Mesenchymal stem cell (in vitro differentiated cells and primary cell): ENCODE results near the gene DLEC1.

Experiments
- DNase-seq: peaks from one replicate; pipeline ENCODE4 v3.0.0-alpha.2; 2013
- H2AFZ ChIP-seq: one replicate; pipeline ENCODE4 v1.6.1; 2013; ENCODE audit warnings: low read depth, mild to moderate bottlenecking, control low read depth, inconsistent platforms, low read length, moderate library complexity
- H2AK5ac ChIP-seq: 2 replicates; pipeline ENCODE4 v1.6.1; 2013; ENCODE audit warnings: low read length, moderate library complexity, mild to moderate bottlenecking, inconsistent platforms; ENCODE audit not compliant: severe bottlenecking
- H2BK120ac ChIP-seq: one replicate; pipeline ENCODE4 v1.6.1; 2013; ENCODE audit warnings: low read depth, mild to moderate bottlenecking, inconsistent platforms, low read length, moderate library complexity
- H2BK12ac ChIP-seq, 2 experiments: one replicate each; pipeline ENCODE4 v1.6.1; 2013; ENCODE audit warnings: inconsistent platforms in 2 of 2, low read length in 2 of 2, mild to moderate bottlenecking in 2 of 2, moderate library complexity in 2 of 2, control low read depth in 1 of 2
- H2BK15ac ChIP-seq: one replicate; pipeline ENCODE4 v1.6.1; 2013; ENCODE audit warnings: mild to moderate bottlenecking, low read depth, inconsistent platforms; ENCODE audit not compliant: poor library complexity, severe bottlenecking
- H2BK5ac ChIP-seq: 2 replicates; pipeline ENCODE4 v1.6.1; 2013; ENCODE audit warnings: low read depth, mild to moderate bottlenecking, low read length, control low read depth, inconsistent platforms; ENCODE audit not compliant: poor library complexity, severe bottlenecking
- H3K14ac ChIP-seq, 2 experiments: one replicate each; pipeline ENCODE4 v1.6.1; 2013; ENCODE audit warnings: inconsistent platforms in 2 of 2, low read length in 2 of 2, control low read depth in 1 of 2, mild to moderate bottlenecking in 1 of 2, moderate library complexity in 1 of 2
- H3K18ac ChIP-seq, 2 experiments: one replicate each; pipeline ENCODE4 v1.6.1; 2013; ENCODE audit warnings: inconsistent platforms in 2 of 2, low read length in 2 of 2, control low read depth in 1 of 2, low read depth in 1 of 2, mild to moderate bottlenecking in 1 of 2
- H3K23ac ChIP-seq, 2 experiments: one replicate each; pipeline ENCODE4 v1.6.1; 2013; ENCODE audit warnings: inconsistent platforms in 2 of 2, low read length in 2 of 2, mild to moderate bottlenecking in 2 of 2, moderate library complexity in 2 of 2, control low read depth in 1 of 2
- H3K27ac ChIP-seq: 2 replicates; pipeline ENCODE4 v1.5.1; 2013; ENCODE audit warnings: mild to moderate bottlenecking, moderate library complexity, low read length, control low read depth, inconsistent platforms; ENCODE audit not compliant: poor library complexity, severe bottlenecking
- H3K27me3 ChIP-seq, 2 experiments: 2 replicates each; pipeline versions ENCODE4 v1.6.1 to v1.7.0; 2013; ENCODE audit warnings: low read length in 2 of 2, mild to moderate bottlenecking in 2 of 2, moderate library complexity in 2 of 2, control low read depth in 1 of 2, inconsistent platforms in 1 of 2; ENCODE audit not compliant: control insufficient read depth in 1 of 2, insufficient read depth in 1 of 2
- H3K36me3 ChIP-seq, 2 experiments: 2 replicates each; pipeline versions ENCODE4 v1.6.1 to v1.7.0; 2013; ENCODE audit warnings: low read length in 2 of 2, control low read depth in 1 of 2, inconsistent platforms in 1 of 2, low read depth in 1 of 2, mild to moderate bottlenecking in 1 of 2; ENCODE audit not compliant: insufficient read depth in 2 of 2, control insufficient read depth in 1 of 2
- H3K4ac ChIP-seq, 2 experiments: one replicate each; pipeline ENCODE4 v1.6.1; 2013; ENCODE audit warnings: inconsistent platforms in 2 of 2, low read length in 2 of 2, mild to moderate bottlenecking in 2 of 2, moderate library complexity in 2 of 2, control low read depth in 1 of 2, low read depth in 1 of 2
- H3K4me1 ChIP-seq: 2 replicates; pipeline ENCODE4 v1.6.1; 2013; ENCODE audit warnings: low read depth, low read length, control low read depth; ENCODE audit not compliant: control insufficient read depth, insufficient read depth
- H3K4me2 ChIP-seq: 2 replicates; pipeline ENCODE4 v1.6.1; 2013; ENCODE audit warnings: low read length, mild to moderate bottlenecking, inconsistent platforms; ENCODE audit not compliant: poor library complexity, severe bottlenecking
- H3K4me3 ChIP-seq, 2 experiments: 2 replicates each; pipeline versions ENCODE4 v1.5.1 to v1.7.0; 2013; ENCODE audit warnings: low read length in 2 of 2, mild to moderate bottlenecking in 2 of 2, control low read depth in 1 of 2, low read depth in 1 of 2; ENCODE audit not compliant: insufficient read depth in 1 of 2
- H3K79me1 ChIP-seq: replicated peaks from 2 replicates; pipeline ENCODE4 v1.6.1; 2013; ENCODE audit warnings: mild to moderate bottlenecking, control low read depth, low read length, inconsistent platforms; ENCODE audit not compliant: poor library complexity, severe bottlenecking
- H3K9ac ChIP-seq: 2 replicates; pipeline ENCODE4 v1.7.0; 2013; ENCODE audit warnings: mild to moderate bottlenecking, low read length, moderate library complexity
- H3K9me3 ChIP-seq: 2 replicates; pipeline ENCODE4 v1.7.0; 2013; ENCODE audit warnings: mild to moderate bottlenecking, low read length; ENCODE audit not compliant: control insufficient read depth
- H4K8ac ChIP-seq: one replicate; pipeline ENCODE4 v1.6.1; 2013; ENCODE audit warnings: inconsistent platforms, mild to moderate bottlenecking, low read length, moderate library complexity
- H4K91ac ChIP-seq: one replicate; pipeline ENCODE4 v1.6.1; 2013; ENCODE audit warnings: mild to moderate bottlenecking, low read length, inconsistent platforms
- WGBS: methylation state at CpG from one replicate; pipeline ENCODE4 v1.1.7; 2013; ENCODE audit warnings: mixed read lengths; 5-methylcytosine and 5-hydroxymethylcytosine counted together

DLEC1 gene

DNA sequence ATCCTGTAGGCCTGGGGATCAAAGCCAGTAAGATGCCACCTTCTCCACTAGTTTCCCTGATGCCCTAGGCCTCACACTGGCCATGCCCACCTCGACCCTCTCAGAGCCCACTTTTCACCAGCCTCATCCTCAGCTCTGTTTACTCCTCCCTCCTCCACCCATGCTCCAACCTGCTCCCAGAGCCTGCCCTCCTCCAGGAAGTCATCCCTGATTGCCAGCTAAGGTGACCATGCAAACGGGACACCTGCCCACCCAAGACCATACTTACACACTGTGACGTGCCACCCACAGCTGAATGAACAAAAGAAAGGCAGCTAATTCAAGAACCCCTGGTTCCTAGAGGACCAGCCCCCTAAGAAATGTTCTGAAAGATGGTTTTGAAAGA, 18.7 kb upstream of the DLEC1 start:
- no peak overlapping the region for H3K4me3 ChIP-seq
- H3K18ac ChIP-seq = no peak overlapping the region
- peaks cover 9% of the 10 kb centered on the region for H3K9me3 ChIP-seq
- WGBS = 85% methylated on average over 3 of the region's 3 CpGs
- no peak overlapping the region for H3K14ac ChIP-seq
- H3K4ac ChIP-seq = no peak overlapping the region
- no peak overlapping the region for H4K8ac ChIP-seq
- H3K4me2 ChIP-seq = no peak overlapping the region
- peaks cover 42 to 49% of the 10 kb centered on the region in 2 experiments for H3K36me3 ChIP-seq
- no peaks in the 10 kb centered on the region for H3K27me3 ChIP-seq
- peaks cover 1% of the 10 kb centered on the region for H3K79me1 ChIP-seq
- peaks cover 20% of the 10 kb centered on the region for H3K4me1 ChIP-seq
- H2AFZ ChIP-seq = no peak overlapping the region
- H3K23ac ChIP-seq = no peak overlapping the region
- no peak overlapping the region for H2BK120ac ChIP-seq
- H2AK5ac ChIP-seq = no peak overlapping the region
- no peak overlapping the region for H2BK15ac ChIP-seq
- DNase-seq = no peak
- no peak overlapping the region for H3K27ac ChIP-seq
- H2BK12ac ChIP-seq = no peak overlapping the region
- H3K9ac ChIP-seq = no peak overlapping the region
- no peak overlapping the region for H2BK5ac ChIP-seq
- H4K91ac ChIP-seq = no peak overlapping the region

DNA sequence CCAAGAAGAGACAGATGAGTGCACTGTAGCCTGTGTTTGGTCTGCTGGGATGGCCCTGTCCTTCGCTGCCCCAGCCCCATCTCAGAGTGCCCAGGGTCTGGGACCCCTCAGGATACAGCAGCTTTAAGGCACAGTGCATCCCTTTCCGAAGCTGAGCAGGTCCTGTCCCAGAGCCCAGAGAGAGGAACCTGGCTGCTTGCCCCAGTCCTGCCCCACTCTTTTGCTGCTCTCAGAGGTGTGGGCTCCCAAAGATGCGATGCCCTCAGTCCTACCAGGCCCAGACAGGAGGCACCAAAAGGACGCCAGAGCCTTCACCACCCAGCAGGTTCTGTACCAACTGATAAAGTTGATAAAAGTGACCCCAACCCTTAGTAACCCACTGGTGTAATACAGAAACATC, 17.8 kb upstream of the DLEC1 start:
- no peak overlapping the region for H2AK5ac ChIP-seq
- no peak overlapping the region for H3K14ac ChIP-seq
- DNase-seq = no peak
- H3K79me1 ChIP-seq = peaks cover 1% of the 10 kb centered on the region
- no peak overlapping the region for H3K23ac ChIP-seq
- H2AFZ ChIP-seq = no peak overlapping the region
- no peak overlapping the region for H2BK5ac ChIP-seq
- no peaks in the 10 kb centered on the region for H3K27me3 ChIP-seq
- no peak overlapping the region for H3K4me3 ChIP-seq
- peaks cover 35 to 40% of the 10 kb centered on the region in 2 experiments for H3K36me3 ChIP-seq
- H2BK120ac ChIP-seq = no peak overlapping the region
- no peak overlapping the region for H3K4me2 ChIP-seq
- H3K9me3 ChIP-seq = peaks cover 5% of the 10 kb centered on the region
- no peak overlapping the region for H2BK15ac ChIP-seq
- no peak overlapping the region for H2BK12ac ChIP-seq
- WGBS = 94% methylated on average over 4 of the region's 4 CpGs
- H3K4ac ChIP-seq = no peak overlapping the region
- H3K18ac ChIP-seq = no peak overlapping the region
- H3K4me1 ChIP-seq = peaks cover 21% of the 10 kb centered on the region
- H3K27ac ChIP-seq = no peak overlapping the region
- no peak overlapping the region for H3K9ac ChIP-seq
- no peak overlapping the region for H4K91ac ChIP-seq
- H4K8ac ChIP-seq = no peak overlapping the region

GRCh38 chr3:38022301-38022700, 16.7 kb upstream of the DLEC1 start:
- Histone ChIP-seq H3K4ac (no peak overlapping the region), H3K9me3 (no peaks in the 10 kb centered on the region), H2BK12ac (no peak overlapping the region), H3K4me1 (peaks cover 17% of the 10 kb centered on the region), H3K14ac (no peak overlapping the region), H2BK5ac (no peak overlapping the region), H3K9ac (no peak overlapping the region), H3K4me2 (no peak overlapping the region), H3K27me3 (no peaks in the 10 kb centered on the region), H2AK5ac (no peak overlapping the region), H3K27ac (no peak overlapping the region), H3K79me1 (peaks cover 1% of the 10 kb centered on the region), H4K91ac (no peak overlapping the region), H2BK120ac (no peak overlapping the region), H3K18ac (no peak overlapping the region), H3K36me3 (peaks cover 24 to 29% of the 10 kb centered on the region in 2 experiments), H2AFZ (no peak overlapping the region), H4K8ac (no peak overlapping the region), H3K4me3 (no peak overlapping the region), H2BK15ac (no peak overlapping the region), H3K23ac (no peak overlapping the region)
- DNase-seq = no peak
- WGBS = 67% methylated on average over 3 of the region's 3 CpGs

GRCh38 chr3:38022896-38023709, 15.9 kb upstream of the DLEC1 start:
- no peak overlapping the region for H3K4me2 ChIP-seq
- peak overlapping the region; percentile 93 for H3K9ac ChIP-seq
- H3K9me3 ChIP-seq = no peaks in the 10 kb centered on the region
- H3K4me3 ChIP-seq = peak overlapping the region in 1 of 2 experiments; percentile 95
- H2BK15ac ChIP-seq = no peak overlapping the region
- H2BK120ac ChIP-seq = no peak overlapping the region
- H2BK5ac ChIP-seq = no peak overlapping the region
- H3K23ac ChIP-seq = no peak overlapping the region
- H2AK5ac ChIP-seq = no peak overlapping the region
- DNase-seq = no peak
- no peak overlapping the region for H2AFZ ChIP-seq
- H3K27me3 ChIP-seq = no peaks in the 10 kb centered on the region
- H3K27ac ChIP-seq = no peak overlapping the region
- H3K18ac ChIP-seq = no peak overlapping the region
- no peak overlapping the region for H3K4ac ChIP-seq
- peaks cover 1% of the 10 kb centered on the region for H3K79me1 ChIP-seq
- no peak overlapping the region for H2BK12ac ChIP-seq
- H3K14ac ChIP-seq = no peak overlapping the region
- peaks cover 10% of the 10 kb centered on the region for H3K4me1 ChIP-seq
- H3K36me3 ChIP-seq = peaks cover 16 to 23% of the 10 kb centered on the region in 2 experiments
- H4K8ac ChIP-seq = peak overlapping the region; percentile 27
- 92% methylated on average over 5 of the region's 6 CpGs for WGBS
- H4K91ac ChIP-seq = peak overlapping the region; percentile 18
